Testis (tissue), 5 donors: ENCODE results near the gene ANAPC5. TPM values are rescaled to one million over a fixed set of nuclear protein-coding genes. Genes with fewer than 3 reads are reported as not detected.

ENCODE experiments used
- DNase-seq: peaks from one replicate; pipeline ENCODE4 v3.0.0-alpha.2; 2019
- H3K27ac ChIP-seq, 2 donors: fragments of 200-600 bp; sonication (generic); one replicate each; pipeline ENCODE4 v1.5.1; 2019
- H3K27me3 ChIP-seq: fragments of 200-600 bp; sonication (generic); one replicate; pipeline ENCODE4 v1.5.1; 2019
- H3K36me3 ChIP-seq: fragments of 200-600 bp; sonication (generic); one replicate; pipeline ENCODE4 v1.5.1; 2017; ENCODE audit warnings: low read depth; ENCODE audit errors: missing control alignments
- H3K4me1 ChIP-seq: fragments of 200-600 bp; sonication (generic); one replicate; pipeline ENCODE4 v1.5.1; 2019
- H3K4me3 ChIP-seq, 2 donors: fragments of 200-600 bp; sonication (generic); one replicate each; pipeline ENCODE4 v1.5.1; 2017 to 2019
- H3K9me3 ChIP-seq: fragments of 200-600 bp; sonication (generic); one replicate; pipeline ENCODE4 v1.5.1; 2017
- CTCF ChIP-seq, 3 experiments: fragments of 450-650 bp in 2 of 3; fragments of 200-600 bp in 1 of 3; sonication (generic) in 1 of 3; IDR thresholded peaks; one replicate each; pipeline ENCODE4 v1.5.1; 2016 to 2019; ENCODE audit warnings: antibody characterized with exemption in 3 of 3, mild to moderate bottlenecking in 2 of 3, moderate library complexity in 1 of 3
- POLR2A ChIP-seq: fragments of 450-650 bp; IDR thresholded peaks from one replicate; pipeline ENCODE4 v1.6.1; 2017; ENCODE audit warnings: antibody characterized with exemption, mild to moderate bottlenecking, moderate library complexity
- WGBS, 2 donors: methylation state at CpG; one replicate each; pipeline ENCODE4 v1.1.5; 2018; 5-methylcytosine and 5-hydroxymethylcytosine counted together
- intact Hi-C: fragments of 100-400 bp; cut with DNase I; formaldehyde crosslinking; loops from one replicate; pipeline ENCODE4 v1.15.1; 2023; ENCODE audit warnings: low total_unique reads
- long read RNA-seq, 2 donors: transcript quantifications; one replicate each; lab custom pipeline, GENCODE V29; 2026
- polyA plus RNA-seq: library from polyadenylated mRNA; stranded (reverse); fragments of 350-450 nt; fragmentation: Illumina TruSeq; extraction: RNeasy Lipid Tissue Mini Kit (QIAGEN cat#74804); gene quantifications from one replicate; pipeline ENCODE4 v1.2.3, GENCODE V29; 2014; ENCODE audit warnings: low read depth, low replicate concordance; ENCODE audit not compliant: insufficient read depth
- total RNA-seq, 2 donors: library from RNA; depleted of rRNA; stranded (reverse); fragments of >200 nt; gene quantifications; one replicate each; pipeline ENCODE4 v1.2.3, GENCODE V29; 2016

ANAPC5 gene
- total RNA-seq (100 to 1,000 TPM; 143 to 158 TPM), polyA plus RNA-seq (95.9 TPM)
- long read RNA-seq, donor 1, transcript ANAPC5-203 (2 exons, 1,141 nt), result minor isoform, 5 of 99 reads
- long read RNA-seq, donor 1, transcript ANAPC5-218 (17 exons, 2,400 nt), result minor isoform, 5 of 99 reads
- long read RNA-seq, donor 1, transcript ANAPC5-201 (17 exons, 2,513 nt), result major isoform, 12 of 99 reads
- long read RNA-seq, donor 1, transcript ANAPC5-208 (9 exons, 2,077 nt), result minor isoform, 7 of 99 reads
- long read RNA-seq, donor 1, partial matches to known transcripts, result 70 of 99 reads
- long read RNA-seq, donor 1, other reads (novel, unspliced or antisense), result 0 of 99 reads
- long read RNA-seq, donor 2, transcript ANAPC5-201 (17 exons, 2,513 nt), result major isoform, 7 of 24 reads
- long read RNA-seq, donor 2, partial matches to known transcripts, result 14 of 24 reads
- long read RNA-seq, donor 2, other reads (novel, unspliced or antisense), result 0 of 24 reads

DNA sequence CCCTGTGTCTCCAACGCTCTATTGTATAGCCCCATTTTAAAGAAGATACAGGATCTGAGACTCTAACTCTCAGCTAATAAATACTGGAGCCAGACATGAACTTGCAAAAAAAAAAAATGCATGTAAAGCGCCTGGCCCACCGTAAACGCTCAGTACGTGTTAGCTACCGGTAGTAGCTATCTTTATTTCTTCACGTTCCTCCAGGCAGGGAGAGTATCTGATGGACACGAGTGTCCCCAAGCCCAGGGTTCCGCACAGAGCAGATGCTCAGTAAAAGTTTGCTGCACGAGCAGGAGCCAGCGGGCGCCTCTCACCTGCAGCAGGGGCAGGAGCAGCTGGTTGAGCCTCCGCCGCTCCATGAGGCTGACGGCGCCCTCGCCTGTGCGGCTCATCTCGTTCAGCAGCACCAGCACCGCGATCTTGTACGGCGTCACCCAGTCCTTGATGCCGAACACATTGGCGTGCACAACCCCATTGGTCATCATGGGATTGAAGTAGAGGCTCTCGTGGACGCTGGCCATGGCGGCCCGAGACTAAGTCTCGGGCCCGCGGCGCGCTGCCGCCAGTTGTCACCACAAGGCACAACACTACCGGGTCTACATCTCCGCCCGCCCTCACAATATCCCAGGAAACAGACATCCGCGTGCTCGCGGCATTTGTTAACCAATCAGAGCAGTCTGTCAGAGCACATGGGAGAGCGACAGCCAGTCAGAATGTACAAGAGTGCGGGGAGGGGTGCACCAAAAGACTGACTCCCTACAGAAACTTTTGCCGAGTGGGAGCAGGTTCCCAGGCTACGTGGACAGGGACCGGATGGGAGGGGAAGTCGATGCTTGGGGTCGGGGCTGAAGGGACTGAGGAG is at the start of gene ANAPC5:
ANAPC5 (minus strand) TSS at position 592 of the 862 bp plus-strand sequence; CDS start at position 521, 71 bp downstream.
- TF ChIP-seq POLR2A, result no peak
- peak in 1 of 3 experiments; percentile 39 for TF ChIP-seq CTCF (IDR thresholded peaks at IDR 0.05)
- H3K27me3 ChIP-seq, result no peaks in the 10 kb centered on the region
- 0 to 1% methylated on average over 19 to 43 of the region's 49 CpGs for WGBS, 2 donors
- H3K27ac ChIP-seq, result peak within 1 kb of the TSS; percentile 18 to 82
- H3K4me3 ChIP-seq, result peak within 1 kb of the TSS; percentile 81 to 87
- peaks cover 10% of the 10 kb centered on the region for H3K4me1 ChIP-seq
- no peaks in the 10 kb centered on the region for H3K9me3 ChIP-seq
- peak; percentile 99 for DNase-seq
- intact Hi-C loops, result no loop called here
- H3K36me3 ChIP-seq, result no peaks in the 10 kb centered on the region

GRCh38 chr12:121400332-121401139 is 48.3 kb upstream of the ANAPC5 start:
- no peaks in the 10 kb centered on the region for H3K9me3 ChIP-seq
- peaks cover 12% of the 10 kb centered on the region for H3K4me1 ChIP-seq
- 1 to 3% methylated on average over 29 to 43 of the region's 48 CpGs for WGBS, 2 donors
- peak overlapping the region; percentile 76 to 96 for H3K4me3 ChIP-seq
- DNase-seq, result peak; percentile 58
- no peaks in the 10 kb centered on the region for H3K27me3 ChIP-seq
- peak overlapping the region; percentile 83 for H3K27ac ChIP-seq
- TF ChIP-seq POLR2A (no peak), CTCF (IDR thresholded peaks at IDR 0.05) (no peak)
- intact Hi-C loops, result no loop called here
- no peaks in the 10 kb centered on the region for H3K36me3 ChIP-seq

GRCh38 chr12:121399391-121400331 is 47.5 kb upstream of the ANAPC5 start, which contains the start of gene RNF34:
TSS of gene RNF34 (plus strand) at chr12:121400118. CDS start at chr12:121400213, 95 bp downstream.
- peak; percentile 99 for DNase-seq
- peaks cover 12% of the 10 kb centered on the region for H3K4me1 ChIP-seq
- H3K4me3 ChIP-seq, result peak within 1 kb of the TSS; percentile 76 to 96
- intact Hi-C loops, result no loop called here
- no peaks in the 10 kb centered on the region for H3K27me3 ChIP-seq
- H3K36me3 ChIP-seq, result no peaks in the 10 kb centered on the region
- no peaks in the 10 kb centered on the region for H3K9me3 ChIP-seq
- WGBS, 2 donors, result 0 to 1% methylated on average over 37 to 77 of the region's 77 CpGs
- H3K27ac ChIP-seq, result peak within 1 kb of the TSS; percentile 83
- TF ChIP-seq CTCF (IDR thresholded peaks at IDR 0.05) (no peak), POLR2A (peak; percentile 87)
